Panc1 (cell line): Measurements from ENCODE around the gene GSTK1.

Experiments used
- CTCF ChIP-seq: fragments of 450-650 bp; IDR thresholded peaks from 2 replicates; pipeline ENCODE4 v1.5.1; 2017; ENCODE audit warnings: mild to moderate bottlenecking
- POLR2AphosphoS5 ChIP-seq: IDR thresholded peaks from 2 replicates; pipeline ENCODE4 v1.6.1; 2012; ENCODE audit warnings: mild to moderate bottlenecking, low read depth, low read length, moderate library complexity
- TF ChIP-seq, protein P1 (sequence below), 2 experiments: IDR thresholded peaks; 2 replicates each; pipeline ENCODE4 v1.6.1; 2011 to 2012; ENCODE audit warnings: low read depth in 2 of 2, control low read depth in 1 of 2, low read length in 1 of 2, mild to moderate bottlenecking in 1 of 2, moderate library complexity in 1 of 2; ENCODE audit not compliant: insufficient read depth in 1 of 2

- TF ChIP-seq CTCF, result no peak
- no peak for TF ChIP-seq POLR2AphosphoS5
- TF ChIP-seq, protein P1, sequence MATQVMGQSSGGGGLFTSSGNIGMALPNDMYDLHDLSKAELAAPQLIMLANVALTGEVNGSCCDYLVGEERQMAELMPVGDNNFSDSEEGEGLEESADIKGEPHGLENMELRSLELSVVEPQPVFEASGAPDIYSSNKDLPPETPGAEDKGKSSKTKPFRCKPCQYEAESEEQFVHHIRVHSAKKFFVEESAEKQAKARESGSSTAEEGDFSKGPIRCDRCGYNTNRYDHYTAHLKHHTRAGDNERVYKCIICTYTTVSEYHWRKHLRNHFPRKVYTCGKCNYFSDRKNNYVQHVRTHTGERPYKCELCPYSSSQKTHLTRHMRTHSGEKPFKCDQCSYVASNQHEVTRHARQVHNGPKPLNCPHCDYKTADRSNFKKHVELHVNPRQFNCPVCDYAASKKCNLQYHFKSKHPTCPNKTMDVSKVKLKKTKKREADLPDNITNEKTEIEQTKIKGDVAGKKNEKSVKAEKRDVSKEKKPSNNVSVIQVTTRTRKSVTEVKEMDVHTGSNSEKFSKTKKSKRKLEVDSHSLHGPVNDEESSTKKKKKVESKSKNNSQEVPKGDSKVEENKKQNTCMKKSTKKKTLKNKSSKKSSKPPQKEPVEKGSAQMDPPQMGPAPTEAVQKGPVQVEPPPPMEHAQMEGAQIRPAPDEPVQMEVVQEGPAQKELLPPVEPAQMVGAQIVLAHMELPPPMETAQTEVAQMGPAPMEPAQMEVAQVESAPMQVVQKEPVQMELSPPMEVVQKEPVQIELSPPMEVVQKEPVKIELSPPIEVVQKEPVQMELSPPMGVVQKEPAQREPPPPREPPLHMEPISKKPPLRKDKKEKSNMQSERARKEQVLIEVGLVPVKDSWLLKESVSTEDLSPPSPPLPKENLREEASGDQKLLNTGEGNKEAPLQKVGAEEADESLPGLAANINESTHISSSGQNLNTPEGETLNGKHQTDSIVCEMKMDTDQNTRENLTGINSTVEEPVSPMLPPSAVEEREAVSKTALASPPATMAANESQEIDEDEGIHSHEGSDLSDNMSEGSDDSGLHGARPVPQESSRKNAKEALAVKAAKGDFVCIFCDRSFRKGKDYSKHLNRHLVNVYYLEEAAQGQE (IDR thresholded peaks at IDR 0.05; ENCODE audit: insufficient read depth in 1 of 2, low read depth in 2 of 2, low read length in 1 of 2), result no peak
Measured at GRCh38 chr7:143285806-143286521, 22.7 kb downstream of the GSTK1 start.
